Measurements from ENCODE around the gene RAP1B.

Gene RAP1B

DNA sequence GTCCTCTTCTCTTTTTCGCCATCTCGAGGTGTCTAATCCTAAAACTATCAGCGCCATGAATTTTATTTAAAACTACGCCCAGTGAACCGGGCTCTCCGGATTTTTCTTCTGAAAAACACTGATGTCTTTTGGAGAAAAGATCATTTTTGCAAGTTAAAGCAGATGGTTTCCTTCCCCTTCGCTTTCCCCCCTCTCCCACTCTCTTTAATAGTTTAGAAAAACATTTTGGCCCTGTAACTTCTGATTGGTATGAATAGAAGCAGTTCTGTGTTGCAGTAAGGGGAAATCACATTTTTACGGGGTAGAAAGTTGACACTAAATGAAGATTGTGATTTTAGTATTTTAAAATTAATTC, 1.1 kb downstream of the RAP1B start:
- no peak for DNase-seq (ENCODE audit: low read depth in 2 of 2)

DNA sequence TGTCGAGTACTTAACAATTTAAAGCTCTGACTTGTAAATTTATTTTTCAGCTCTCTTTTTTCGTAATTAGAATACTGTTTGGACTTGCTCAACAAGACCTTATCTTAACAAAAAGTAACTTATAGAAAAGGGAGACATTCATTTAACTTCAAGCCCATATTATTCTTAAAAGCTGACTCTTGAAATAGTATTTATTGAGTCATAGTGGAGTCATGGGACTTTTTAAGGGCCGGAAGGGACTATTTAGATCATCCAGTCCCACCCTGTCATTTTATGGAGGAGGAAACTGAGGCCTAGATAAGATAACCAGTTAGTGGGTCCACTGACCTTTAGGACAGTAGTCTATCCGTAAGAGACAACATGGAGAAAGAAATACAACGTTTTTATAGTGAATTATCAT, 1.5 kb downstream of the RAP1B start:
- DNase-seq (ENCODE audit: low read depth in 2 of 2): no peak

DNA sequence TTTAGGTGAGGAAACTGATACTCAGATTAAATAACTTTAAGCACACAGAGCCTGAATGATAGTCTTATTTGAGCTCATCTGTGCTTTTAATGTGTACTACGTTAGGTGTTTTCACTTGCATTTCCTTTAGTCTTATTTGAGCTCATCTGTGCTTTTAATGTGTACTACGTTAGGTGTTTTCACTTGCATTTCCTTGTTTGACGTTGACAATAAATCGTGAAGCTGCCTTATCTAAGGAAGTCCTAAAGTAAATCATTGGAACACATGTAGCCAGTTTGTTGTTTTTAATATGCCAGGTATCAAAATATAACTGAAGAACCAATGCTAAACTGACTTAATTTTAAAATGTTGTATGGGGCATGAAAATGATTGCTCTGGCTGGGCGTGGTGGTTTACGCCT, 2.0 kb downstream of the RAP1B start:
- no peak for DNase-seq (ENCODE audit: low read depth in 2 of 2)

- DNase-seq (ENCODE audit: low read depth in 2 of 2): no peak
Measured at GRCh38 chr12:68613209-68613904, 2.7 kb downstream of the RAP1B start.

- DNase-seq (ENCODE audit: low read depth in 2 of 2): no peak
Measured at GRCh38 chr12:68614105-68614679, 3.5 kb downstream of the RAP1B start.

- no peak for DNase-seq (ENCODE audit: low read depth in 2 of 2)
Measured at GRCh38 chr12:68614769-68615168, 4.1 kb downstream of the RAP1B start.

- DNase-seq (ENCODE audit: low read depth in 2 of 2): peak in 1 of 2 experiments; percentile 49
Measured at GRCh38 chr12:68617160-68617926, 6.6 kb downstream of the RAP1B start.

DNA sequence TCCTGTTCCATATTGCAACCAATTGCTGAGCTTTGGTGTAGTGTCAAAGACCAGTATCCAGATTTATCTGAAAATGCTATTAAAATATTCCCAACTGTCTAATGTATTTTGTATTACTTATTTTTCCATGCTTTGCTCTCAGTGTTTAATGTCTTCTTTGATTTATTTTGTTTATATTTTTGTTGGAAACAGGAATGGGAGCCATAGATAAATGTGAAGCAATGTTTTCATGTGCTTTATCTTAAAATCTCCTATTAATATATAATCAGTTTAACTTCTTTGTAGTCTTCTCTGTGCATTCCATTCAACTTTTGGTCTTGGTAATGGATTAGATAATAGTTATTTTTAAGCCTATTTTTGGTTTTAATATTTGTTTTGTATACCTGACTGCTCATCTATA, 8.8 kb downstream of the RAP1B start:
- no peak for DNase-seq (ENCODE audit: low read depth in 2 of 2)

DNA sequence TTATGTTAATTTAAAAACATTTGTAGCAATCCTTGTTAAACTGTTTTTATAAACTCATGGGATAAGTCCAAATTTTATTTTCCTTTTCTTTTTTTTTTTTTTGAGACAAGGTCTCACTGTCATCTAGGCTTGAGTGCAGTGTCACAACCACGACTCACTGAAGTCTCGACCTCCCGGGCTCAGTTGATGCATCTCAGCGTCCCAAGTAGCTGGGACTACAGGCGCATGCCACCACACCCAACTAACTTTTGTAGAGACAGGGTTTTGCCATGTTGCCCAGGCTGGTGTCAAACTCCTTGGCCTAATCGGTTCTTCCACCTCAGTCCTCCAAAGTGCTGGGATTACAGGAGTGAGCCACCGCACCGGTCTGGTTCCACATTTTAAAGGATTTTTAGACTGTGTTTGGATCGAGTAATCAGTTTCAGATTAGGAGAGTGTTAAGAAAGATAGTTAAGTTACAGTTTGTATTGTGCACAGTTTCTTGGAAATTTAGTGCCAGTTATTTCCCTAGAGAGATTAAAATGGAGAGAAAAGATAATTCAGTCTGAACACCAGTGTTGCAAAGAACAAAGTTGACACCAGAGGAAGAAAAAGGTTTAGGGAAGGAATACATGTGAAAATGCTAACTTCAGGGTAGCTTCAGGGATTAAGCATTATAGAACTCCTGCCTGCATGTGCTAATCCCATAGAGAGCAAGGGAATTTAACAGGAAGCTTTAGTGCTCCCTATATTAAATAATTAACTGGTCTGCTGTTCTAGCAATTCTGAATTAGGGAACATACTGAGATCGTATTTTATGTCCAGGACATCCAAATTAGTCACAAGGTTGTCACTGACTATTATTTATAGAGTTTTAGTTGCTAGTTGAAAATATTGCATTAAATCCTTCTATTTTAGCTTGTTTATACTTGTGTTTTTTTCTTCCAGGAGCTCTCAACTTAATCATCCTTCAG, 10.1 kb downstream of the RAP1B start:
- DNase-seq (ENCODE audit: low read depth in 2 of 2): no peak

- DNase-seq (ENCODE audit: low read depth in 2 of 2): no peak
Measured at GRCh38 chr12:68621472-68622081, 10.9 kb downstream of the RAP1B start.

DNA sequence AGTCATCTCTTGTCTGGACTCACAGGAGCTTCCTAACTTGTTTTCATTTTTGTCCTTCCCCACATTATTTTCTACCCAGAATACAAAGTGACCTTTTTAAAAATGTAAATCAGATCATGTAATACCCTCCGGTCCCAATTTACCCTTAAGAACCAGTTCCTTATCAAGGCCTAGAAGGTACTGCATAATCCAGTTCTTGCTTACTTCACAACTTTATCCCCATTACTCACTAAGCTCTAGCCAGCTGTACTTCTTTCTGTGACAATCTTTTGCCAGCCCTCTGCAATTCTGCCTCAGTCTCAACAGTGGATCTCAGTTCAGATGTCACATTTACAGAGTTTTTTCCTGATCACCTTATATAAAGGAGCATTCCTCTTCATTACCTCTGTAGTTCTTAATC, 11.6 kb downstream of the RAP1B start:
- no peak for DNase-seq (ENCODE audit: low read depth in 2 of 2)

- no peak for DNase-seq (ENCODE audit: low read depth in 2 of 2)
Measured at GRCh38 chr12:68623059-68623458, 12.4 kb downstream of the RAP1B start.

DNA sequence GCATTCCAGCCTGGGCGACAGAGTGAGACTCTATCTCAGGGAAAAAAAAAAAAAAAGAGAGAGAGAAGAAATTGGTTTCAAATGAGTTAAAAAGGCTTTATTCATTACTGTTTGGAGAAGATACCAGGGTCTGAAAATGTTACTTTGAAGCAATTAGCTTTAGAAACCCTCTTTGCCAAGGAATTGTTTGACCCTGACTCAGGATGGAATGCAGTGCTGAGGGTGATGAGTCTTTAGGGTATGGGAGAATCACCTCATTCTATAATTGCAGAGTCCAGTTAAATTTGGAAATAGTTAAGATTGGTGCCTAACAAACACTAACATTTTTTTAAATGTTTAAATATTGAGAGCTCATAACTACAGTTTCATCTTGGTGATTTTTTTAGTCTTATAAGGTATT, 13.3 kb downstream of the RAP1B start:
- no peak for DNase-seq (ENCODE audit: low read depth in 2 of 2)

GRCh38 chr12:68624933-68625332, 14.2 kb downstream of the RAP1B start:
- DNase-seq (ENCODE audit: low read depth in 2 of 2): no peak

DNA sequence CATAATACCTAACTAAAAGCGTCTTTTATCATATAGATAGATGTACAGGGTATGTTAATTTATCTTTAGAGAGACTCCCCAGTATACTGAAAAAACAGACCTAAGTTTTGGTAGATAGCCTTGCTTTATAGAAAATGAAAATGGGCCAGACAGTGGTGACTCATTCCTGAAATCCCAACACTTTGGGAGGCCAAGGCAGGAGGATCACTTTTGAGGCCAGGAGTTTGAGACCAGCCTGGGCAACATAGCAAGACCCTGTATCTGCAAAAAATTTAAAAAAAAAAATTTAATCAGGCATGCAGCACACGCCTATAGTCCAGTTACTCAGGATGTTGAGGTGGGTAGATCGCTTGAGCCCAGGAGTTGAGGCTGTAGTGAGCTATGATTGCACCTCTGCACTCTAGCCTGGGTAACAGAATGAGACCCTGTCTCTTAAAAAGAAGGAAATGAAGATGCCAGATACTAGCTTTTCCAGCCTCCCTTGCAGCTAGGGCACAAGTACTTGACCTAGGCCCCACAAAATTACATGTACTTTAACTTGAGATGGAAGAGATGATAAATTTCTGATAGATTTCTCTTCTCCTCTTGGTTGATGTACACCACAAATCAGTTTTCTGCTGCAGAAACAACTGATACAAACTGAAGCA, 17.1 kb downstream of the RAP1B start:
- no peak for DNase-seq (ENCODE audit: low read depth in 2 of 2)

DNA sequence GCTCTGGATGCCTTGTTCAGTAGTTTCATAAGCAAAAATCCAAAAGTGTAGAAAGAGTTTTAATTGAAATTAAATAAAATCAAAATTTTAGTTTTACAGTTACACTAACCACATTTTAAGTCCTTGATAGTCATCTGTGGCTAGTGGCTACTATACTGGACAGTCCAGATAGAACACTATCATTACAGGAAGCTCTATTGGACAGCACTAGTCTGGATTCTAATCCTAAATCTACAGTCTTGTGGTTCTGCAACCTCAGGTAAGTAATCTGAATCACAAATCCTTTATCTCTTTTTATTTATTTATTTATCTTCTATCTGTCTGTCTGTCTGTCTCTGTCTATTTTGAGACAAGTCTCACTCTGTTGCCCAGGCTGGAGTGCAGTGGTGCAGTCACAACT, 18.0 kb downstream of the RAP1B start:
- no peak for DNase-seq (ENCODE audit: low read depth in 2 of 2)

GRCh38 chr12:68630050-68630449, 19.4 kb downstream of the RAP1B start:
- DNase-seq (ENCODE audit: low read depth in 2 of 2): no peak

GRCh38 chr12:68630598-68630997, 19.9 kb downstream of the RAP1B start:
- DNase-seq (ENCODE audit: low read depth in 2 of 2): no peak

DNA sequence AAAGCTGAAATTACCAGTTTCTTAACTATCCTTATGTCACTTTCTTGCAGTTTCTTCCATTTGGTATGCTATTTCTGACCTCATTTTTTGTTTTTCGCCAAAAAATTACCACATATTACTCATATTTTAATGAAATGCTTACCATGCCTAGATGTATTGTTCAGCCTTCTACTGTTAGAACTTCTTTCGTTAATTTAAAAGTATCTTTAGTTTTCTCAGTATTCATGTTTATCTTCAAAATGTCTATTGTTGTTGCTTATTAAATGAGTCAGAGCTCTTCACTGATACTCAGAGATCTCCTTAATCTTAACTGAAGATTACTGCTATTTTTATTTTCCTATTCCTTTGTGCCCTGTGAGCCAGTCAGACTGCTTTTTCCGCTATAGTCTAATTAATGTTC, 20.5 kb downstream of the RAP1B start:
- no peak for DNase-seq (ENCODE audit: low read depth in 2 of 2)

GRCh38 chr12:68632486-68632885, 21.8 kb downstream of the RAP1B start:
- no peak for DNase-seq (ENCODE audit: low read depth in 2 of 2)
